Measurements from ENCODE around the gene UBAP2. TPM values are rescaled to one million over a fixed set of nuclear protein-coding genes. Genes with fewer than 3 reads are reported as not detected.

The UBAP2 gene
- total RNA-seq, 1 donor, result 33.7 TPM

- no peak for DNase-seq (ENCODE audit: low read depth in 2 of 3, low spot score in 2 of 3)
These were observed 121.8 kb downstream of the UBAP2 start for GRCh38 chr9:33926746-33927485.

- DNase-seq (ENCODE audit: low read depth in 2 of 3, low spot score in 2 of 3), result peak in 2 of 3 donors; percentile 12 to 36
These were observed 123.5 kb downstream of the UBAP2 start for GRCh38 chr9:33924978-33925797.

GRCh38 chr9:33923998-33924701, 124.5 kb downstream of the UBAP2 start:
- DNase-seq (ENCODE audit: low read depth in 2 of 3, low spot score in 2 of 3), result no peak

- DNase-seq (ENCODE audit: low read depth in 2 of 3, low spot score in 2 of 3), result no peak
These were observed 125.6 kb downstream of the UBAP2 start for GRCh38 chr9:33923079-33923478.

- peak in 2 of 3 donors; percentile 31 to 44 for DNase-seq (ENCODE audit: low read depth in 2 of 3, low spot score in 2 of 3)
These were observed 126.5 kb downstream of the UBAP2 start for GRCh38 chr9:33921967-33922895.

- DNase-seq (ENCODE audit: low read depth in 2 of 3, low spot score in 2 of 3), result no peak
These were observed 129.3 kb downstream of the UBAP2 start for GRCh38 chr9:33919276-33919897.

GRCh38 chr9:33917036-33917435, 131.7 kb downstream of the UBAP2 start:
- DNase-seq (ENCODE audit: low read depth in 2 of 3, low spot score in 2 of 3), result no peak

- DNase-seq (ENCODE audit: low read depth in 2 of 3, low spot score in 2 of 3), result no peak
These were observed 133.6 kb downstream of the UBAP2 start for GRCh38 chr9:33914887-33915628.

GRCh38 chr9:33913541-33913940, 135.1 kb downstream of the UBAP2 start:
- no peak for DNase-seq (ENCODE audit: low read depth in 2 of 3, low spot score in 2 of 3)

- no peak for DNase-seq (ENCODE audit: low read depth in 2 of 3, low spot score in 2 of 3)
These were observed 139.9 kb downstream of the UBAP2 start for GRCh38 chr9:33908749-33909148.

- no peak for DNase-seq (ENCODE audit: low read depth in 2 of 3, low spot score in 2 of 3)
These were observed 140.6 kb downstream of the UBAP2 start for GRCh38 chr9:33908114-33908513.

- no peak for DNase-seq (ENCODE audit: low read depth in 2 of 3, low spot score in 2 of 3)
These were observed 141.3 kb downstream of the UBAP2 start for GRCh38 chr9:33907347-33907746.

GRCh38 chr9:33906769-33907168, 141.9 kb downstream of the UBAP2 start:
- no peak for DNase-seq (ENCODE audit: low read depth in 2 of 3, low spot score in 2 of 3)

- DNase-seq (ENCODE audit: low read depth in 2 of 3, low spot score in 2 of 3), result no peak
These were observed 143.6 kb downstream of the UBAP2 start for GRCh38 chr9:33905137-33905536.

- no peak for DNase-seq (ENCODE audit: low read depth in 2 of 3, low spot score in 2 of 3)
These were observed 145.4 kb downstream of the UBAP2 start for GRCh38 chr9:33903157-33903780.

- DNase-seq (ENCODE audit: low read depth in 2 of 3, low spot score in 2 of 3), result no peak
These were observed 154.4 kb downstream of the UBAP2 start for GRCh38 chr9:33894316-33894715.

- no peak for DNase-seq (ENCODE audit: low read depth in 2 of 3, low spot score in 2 of 3)
These were observed 154.8 kb downstream of the UBAP2 start for GRCh38 chr9:33893861-33894260.

GRCh38 chr9:33885948-33886347, 162.7 kb downstream of the UBAP2 start:
- no peak for DNase-seq (ENCODE audit: low read depth in 2 of 3, low spot score in 2 of 3)
